Measurements from ENCODE around the gene SLC22A3.
"Not testable (repeated sequence)": the region's sequence is repeated elsewhere in the genome, so short reads cannot be mapped to it uniquely, and the experiment has no call there.

The SLC22A3 gene

GRCh38 chr6:160336200-160336599 is 12.0 kb upstream of the SLC22A3 start:
- DNase-seq (ENCODE audit: low read depth) = no peak

GRCh38 chr6:160337301-160337700 is 10.9 kb upstream of the SLC22A3 start:
- DNase-seq (ENCODE audit: low read depth) = no peak

- DNase-seq (ENCODE audit: low read depth) = no peak
Measured at GRCh38 chr6:160337991-160338390, 10.2 kb upstream of the SLC22A3 start.

GRCh38 chr6:160343144-160343543 is 5.0 kb upstream of the SLC22A3 start:
- no peak for DNase-seq (ENCODE audit: low read depth)

- DNase-seq (ENCODE audit: low read depth) = no peak
Measured at GRCh38 chr6:160344271-160344670, 3.9 kb upstream of the SLC22A3 start.

- no peak for DNase-seq (ENCODE audit: low read depth)
Measured at GRCh38 chr6:160347259-160348222, 637 bp upstream of the SLC22A3 start.

- no peak for DNase-seq (ENCODE audit: low read depth)
Measured at GRCh38 chr6:160349020-160349441, 853 bp downstream of the SLC22A3 start.

GRCh38 chr6:160349814-160350350 is 1.7 kb downstream of the SLC22A3 start:
- no peak for DNase-seq (ENCODE audit: low read depth)

GRCh38 chr6:160353950-160354496 is 5.8 kb downstream of the SLC22A3 start:
- DNase-seq (ENCODE audit: low read depth) = no peak

- no peak for DNase-seq (ENCODE audit: low read depth)
Measured at GRCh38 chr6:160355001-160355400, 6.8 kb downstream of the SLC22A3 start.

GRCh38 chr6:160356074-160356744 is 8.0 kb downstream of the SLC22A3 start:
- DNase-seq (ENCODE audit: low read depth) = no peak

GRCh38 chr6:160357088-160357487 is 8.9 kb downstream of the SLC22A3 start:
- no peak for DNase-seq (ENCODE audit: low read depth)

- DNase-seq (ENCODE audit: low read depth) = no peak
Measured at GRCh38 chr6:160358225-160359119, 10.3 kb downstream of the SLC22A3 start.

- no peak for DNase-seq (ENCODE audit: low read depth)
Measured at GRCh38 chr6:160360955-160361354, 12.8 kb downstream of the SLC22A3 start.

GRCh38 chr6:160362556-160362955 is 14.4 kb downstream of the SLC22A3 start:
- DNase-seq (ENCODE audit: low read depth) = no peak

GRCh38 chr6:160363016-160363996 is 15.1 kb downstream of the SLC22A3 start:
- DNase-seq (ENCODE audit: low read depth) = no peak

GRCh38 chr6:160365117-160365516 is 16.9 kb downstream of the SLC22A3 start:
- no peak for DNase-seq (ENCODE audit: low read depth)

GRCh38 chr6:160367798-160368547 is 19.8 kb downstream of the SLC22A3 start:
- DNase-seq (ENCODE audit: low read depth) = no peak

GRCh38 chr6:160368670-160369069 is 20.5 kb downstream of the SLC22A3 start:
- no peak for DNase-seq (ENCODE audit: low read depth)

GRCh38 chr6:160373601-160374000 is 25.4 kb downstream of the SLC22A3 start:
- not testable (repeated sequence) for DNase-seq (ENCODE audit: low read depth)

Data from activated T-cell treated with anti-CD3 and anti-CD28 coated beads for 24 hours (primary cell).